Measurements from ENCODE around the gene ZFAND3.

The ZFAND3 gene

DNA sequence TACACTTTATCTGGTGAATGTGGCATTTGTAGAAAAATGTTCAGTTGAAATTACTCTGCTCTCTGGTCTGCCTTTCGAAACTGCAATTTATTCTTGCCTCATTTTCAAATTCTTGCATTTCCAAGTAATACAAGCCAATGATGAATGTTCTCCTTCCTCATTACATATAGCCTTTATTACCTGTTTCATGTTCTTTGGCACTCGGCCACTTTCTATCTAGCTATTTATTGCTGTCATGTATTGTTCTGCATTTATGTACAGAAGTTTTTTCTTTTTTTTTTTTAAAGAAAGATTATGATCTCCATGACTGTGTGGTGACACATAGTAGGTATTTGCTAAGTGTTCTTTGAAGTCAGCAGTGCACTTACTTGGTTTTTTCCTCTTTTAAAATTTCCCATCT lies 261.4 kb downstream of the ZFAND3 start:
- Histone ChIP-seq H3K36me3 (replicated peaks) (no peaks in the 10 kb centered on the region), H3K9me3 (no peaks in the 10 kb centered on the region), H3K27me3 (ENCODE audit: low read depth) (no peaks in the 10 kb centered on the region), H3K4me3 (no peak overlapping the region), H3K4me1 (peaks cover 8% of the 10 kb centered on the region; the same call in 1 of the 2 replicates)
- in situ Hi-C loops (cut with MboI; ENCODE audit: low sequenced_read_pairs) = no loop called here
- DNase-seq (ENCODE audit: low spot score in 2 of 2) = no peak

DNA sequence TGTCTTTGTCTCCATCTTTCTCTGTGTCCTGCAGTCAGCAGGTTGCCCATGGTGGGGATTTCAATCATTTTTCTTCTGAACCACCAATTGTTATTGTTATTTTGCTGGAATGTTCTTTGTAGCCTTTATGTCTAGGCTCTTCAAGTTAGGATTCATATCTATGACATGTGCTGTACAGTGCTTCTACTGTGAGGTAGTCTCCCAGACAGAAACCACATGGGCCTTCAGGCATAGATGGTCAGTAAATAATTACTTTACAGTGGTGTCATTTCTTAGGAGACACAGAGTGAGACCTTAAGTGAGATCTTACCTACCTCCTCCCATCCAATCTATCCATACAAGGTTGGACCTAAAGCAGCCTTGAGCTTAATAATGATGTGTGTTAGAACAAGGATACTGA lies 265.5 kb downstream of the ZFAND3 start:
- no peaks in the 10 kb centered on the region for H3K36me3 ChIP-seq (replicated peaks)
- DNase-seq (ENCODE audit: low spot score in 2 of 2) = no peak
- in situ Hi-C loops (cut with MboI; ENCODE audit: low sequenced_read_pairs) = no loop called here

DNA sequence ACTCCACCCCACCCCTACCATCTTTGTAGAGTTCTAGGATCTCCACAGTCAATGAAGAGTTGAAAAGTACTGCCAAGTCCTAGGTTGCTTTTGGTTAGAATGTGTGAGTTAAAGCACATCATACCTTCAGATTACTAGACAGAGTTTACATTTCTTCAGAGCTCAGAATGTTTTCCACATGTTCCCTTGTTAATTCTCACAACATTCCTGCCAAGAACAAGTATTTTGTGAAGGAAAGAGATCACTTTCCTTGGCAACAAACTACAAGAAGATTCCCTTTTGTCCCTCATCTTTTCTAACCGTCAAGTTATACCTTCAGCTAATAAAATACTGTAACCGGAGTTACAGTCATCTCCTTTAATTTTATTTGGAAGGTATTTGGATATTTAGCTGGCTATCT lies 266.8 kb downstream of the ZFAND3 start:
- in situ Hi-C loops (cut with MboI; ENCODE audit: low sequenced_read_pairs) = no loop called here
- H3K4me3 ChIP-seq = no peak overlapping the region
- no peaks in the 10 kb centered on the region for H3K27me3 ChIP-seq (ENCODE audit: low read depth)
- no peaks in the 10 kb centered on the region for H3K9me3 ChIP-seq
- H3K36me3 ChIP-seq (replicated peaks) = no peaks in the 10 kb centered on the region
- H3K4me1 ChIP-seq = peaks cover 15% of the 10 kb centered on the region
- DNase-seq (ENCODE audit: low spot score in 2 of 2) = no peak

More for the DNA sequence above, 265.5 kb downstream of the ZFAND3 start:
- peaks cover 15% of the 10 kb centered on the region for H3K4me1 ChIP-seq
- no peak overlapping the region for H3K4me3 ChIP-seq
- no peaks in the 10 kb centered on the region for H3K9me3 ChIP-seq
- no peaks in the 10 kb centered on the region for H3K27me3 ChIP-seq (ENCODE audit: low read depth)

DNA sequence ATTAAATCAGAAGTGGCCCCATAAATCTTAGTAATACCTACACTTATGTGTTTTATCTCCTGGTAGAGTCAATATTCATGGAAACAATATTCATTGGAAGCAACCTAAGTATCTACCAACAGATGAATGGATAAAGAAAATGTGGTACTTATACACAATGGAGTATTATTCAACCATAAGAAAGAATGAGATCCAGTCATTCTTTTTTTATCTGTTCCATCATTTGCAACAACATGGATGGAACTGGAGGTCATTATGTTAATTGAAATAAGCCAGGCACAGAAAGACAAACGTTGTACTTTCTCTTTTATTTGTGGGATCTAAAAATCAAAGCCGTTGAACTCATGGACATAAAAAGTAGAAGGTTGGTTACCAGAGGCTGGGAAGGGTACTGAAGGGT lies 268.5 kb downstream of the ZFAND3 start:
- peaks cover 15% of the 10 kb centered on the region for H3K4me1 ChIP-seq
- no peaks in the 10 kb centered on the region for H3K27me3 ChIP-seq (ENCODE audit: low read depth)
- peak in 1 of 2 experiments; percentile 44 for DNase-seq (ENCODE audit: low spot score in 2 of 2)
- in situ Hi-C loops (cut with MboI; ENCODE audit: low sequenced_read_pairs) = no loop called here
- H3K4me3 ChIP-seq = no peak overlapping the region
- H3K36me3 ChIP-seq (replicated peaks) = no peaks in the 10 kb centered on the region
- no peaks in the 10 kb centered on the region for H3K9me3 ChIP-seq

DNA sequence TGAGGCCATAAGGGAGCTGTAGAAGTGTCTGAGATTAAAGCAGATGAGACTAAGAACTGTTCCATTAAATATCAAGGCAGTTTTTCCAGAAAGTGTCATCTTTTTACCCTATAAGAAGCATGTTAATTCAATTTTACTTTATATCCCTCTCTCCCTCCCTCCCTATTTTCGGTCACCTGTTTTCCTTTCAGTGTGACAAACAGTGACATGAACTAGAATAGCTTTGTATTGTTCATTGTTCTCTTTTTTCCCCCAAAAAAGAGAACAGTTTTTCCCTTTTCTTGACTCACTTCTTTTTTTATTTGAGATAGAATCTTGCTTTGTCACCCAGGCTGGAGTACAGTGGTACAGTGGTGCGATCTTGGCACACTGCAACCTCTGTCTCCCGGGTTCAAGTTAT lies 269.3 kb downstream of the ZFAND3 start:
- H3K4me1 ChIP-seq = peaks cover 15% of the 10 kb centered on the region
- H3K9me3 ChIP-seq = no peaks in the 10 kb centered on the region
- in situ Hi-C loops (cut with MboI; ENCODE audit: low sequenced_read_pairs) = no loop called here
- no peak for DNase-seq (ENCODE audit: low spot score in 2 of 2)
- H3K27me3 ChIP-seq (ENCODE audit: low read depth) = no peaks in the 10 kb centered on the region
- no peak overlapping the region for H3K4me3 ChIP-seq
- no peaks in the 10 kb centered on the region for H3K36me3 ChIP-seq (replicated peaks)

DNA sequence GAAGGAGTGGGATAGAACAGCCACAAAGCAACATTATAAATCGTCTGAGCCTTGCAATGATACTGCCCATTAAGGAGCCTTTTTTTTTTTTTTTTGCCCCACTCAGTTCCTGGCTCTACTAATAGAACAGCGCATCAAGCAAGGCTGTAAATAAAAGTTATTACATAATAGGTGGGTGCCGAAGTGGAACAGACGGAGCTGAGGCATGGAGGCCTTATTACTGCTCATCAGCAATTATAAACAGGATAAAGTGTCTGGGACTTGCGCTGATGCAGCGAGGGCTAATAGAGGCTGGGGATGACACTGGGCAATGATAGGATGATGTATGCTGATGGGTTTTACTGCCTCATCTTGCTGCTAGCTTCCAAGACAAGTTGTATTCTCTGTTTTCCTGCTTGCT lies 272.1 kb downstream of the ZFAND3 start:
- Histone ChIP-seq H3K4me1 (peaks cover 15% of the 10 kb centered on the region), H3K36me3 (replicated peaks) (no peaks in the 10 kb centered on the region), H3K9me3 (no peaks in the 10 kb centered on the region), H3K27me3 (ENCODE audit: low read depth) (no peaks in the 10 kb centered on the region), H3K4me3 (no peak overlapping the region)
- DNase-seq (ENCODE audit: low spot score in 2 of 2) = no peak
- in situ Hi-C loops (cut with MboI; ENCODE audit: low sequenced_read_pairs) = no loop called here

DNA sequence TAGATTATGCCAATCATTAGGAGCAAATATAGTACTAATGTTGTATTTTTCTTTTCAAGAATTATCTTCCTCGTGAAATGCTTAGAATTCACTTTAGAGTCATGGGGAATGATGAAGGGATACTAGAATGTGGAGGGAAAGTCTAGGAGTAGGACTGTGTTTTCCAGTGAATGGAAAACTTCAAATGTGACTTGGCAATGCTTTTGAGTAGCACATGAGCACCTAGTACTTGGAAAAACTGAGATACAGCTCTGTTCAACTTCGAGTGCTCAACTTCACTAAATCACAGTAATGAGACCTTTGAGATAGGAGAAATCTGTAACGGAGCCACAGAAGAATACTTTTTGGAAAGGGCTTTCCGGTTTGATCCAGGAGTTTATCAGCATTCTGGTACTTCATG lies 272.9 kb downstream of the ZFAND3 start:
- Histone ChIP-seq H3K36me3 (replicated peaks) (no peaks in the 10 kb centered on the region), H3K9me3 (no peaks in the 10 kb centered on the region), H3K4me1 (peaks cover 13% of the 10 kb centered on the region), H3K4me3 (no peak overlapping the region), H3K27me3 (ENCODE audit: low read depth) (no peaks in the 10 kb centered on the region)
- no peak for DNase-seq (ENCODE audit: low spot score in 2 of 2)
- in situ Hi-C loops (cut with MboI; ENCODE audit: low sequenced_read_pairs) = no loop called here

DNA sequence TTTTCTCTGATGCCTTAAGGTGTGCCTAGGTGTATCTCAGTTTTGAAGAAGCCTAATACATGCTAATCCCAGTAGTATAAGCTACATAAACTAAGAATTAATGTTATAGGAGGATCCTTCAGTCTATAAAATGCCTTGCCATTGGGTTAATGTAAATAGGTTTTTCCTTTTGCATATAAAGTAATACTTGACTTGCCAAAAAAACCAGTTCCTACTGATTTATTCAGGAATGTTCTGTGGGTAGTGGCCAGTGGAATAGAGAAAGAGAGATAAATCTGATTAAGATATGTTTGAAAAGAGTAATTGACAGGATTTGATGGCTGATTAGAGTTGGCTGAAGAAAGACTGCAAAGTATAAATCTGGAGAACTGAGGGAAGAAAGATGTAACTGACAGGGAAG lies 273.4 kb downstream of the ZFAND3 start:
- Histone ChIP-seq H3K27me3 (ENCODE audit: low read depth) (no peaks in the 10 kb centered on the region), H3K9me3 (no peaks in the 10 kb centered on the region), H3K36me3 (replicated peaks) (no peaks in the 10 kb centered on the region), H3K4me1 (peaks cover 8% of the 10 kb centered on the region), H3K4me3 (no peak overlapping the region)
- DNase-seq (ENCODE audit: low spot score in 2 of 2) = no peak
- in situ Hi-C loops (cut with MboI; ENCODE audit: low sequenced_read_pairs) = no loop called here

DNA sequence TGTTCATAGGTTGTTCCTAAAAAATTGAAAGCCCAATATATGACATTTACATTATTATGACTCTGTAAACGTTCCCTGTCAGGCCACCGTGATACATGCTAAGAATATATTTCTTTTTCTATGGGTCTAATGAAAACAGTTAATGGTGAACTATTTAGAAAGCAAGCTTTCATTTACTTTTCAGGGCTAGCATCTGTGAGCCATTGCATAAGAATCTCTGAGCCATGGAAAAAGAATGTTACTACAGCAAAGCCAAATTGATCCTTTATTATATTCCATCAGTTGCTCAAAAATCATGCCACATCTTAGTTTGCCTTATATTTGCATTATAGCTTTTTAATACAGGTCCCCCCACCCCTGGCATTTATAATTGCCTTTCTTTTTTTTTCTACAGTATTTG lies 275.5 kb downstream of the ZFAND3 start:
- H3K27me3 ChIP-seq (ENCODE audit: low read depth) = no peaks in the 10 kb centered on the region
- in situ Hi-C loops (cut with MboI; ENCODE audit: low sequenced_read_pairs) = no loop called here
- H3K4me3 ChIP-seq = no peak overlapping the region
- no peaks in the 10 kb centered on the region for H3K4me1 ChIP-seq
- no peak for DNase-seq (ENCODE audit: low spot score in 2 of 2)
- H3K36me3 ChIP-seq (replicated peaks) = no peaks in the 10 kb centered on the region
- H3K9me3 ChIP-seq = no peaks in the 10 kb centered on the region

DNA sequence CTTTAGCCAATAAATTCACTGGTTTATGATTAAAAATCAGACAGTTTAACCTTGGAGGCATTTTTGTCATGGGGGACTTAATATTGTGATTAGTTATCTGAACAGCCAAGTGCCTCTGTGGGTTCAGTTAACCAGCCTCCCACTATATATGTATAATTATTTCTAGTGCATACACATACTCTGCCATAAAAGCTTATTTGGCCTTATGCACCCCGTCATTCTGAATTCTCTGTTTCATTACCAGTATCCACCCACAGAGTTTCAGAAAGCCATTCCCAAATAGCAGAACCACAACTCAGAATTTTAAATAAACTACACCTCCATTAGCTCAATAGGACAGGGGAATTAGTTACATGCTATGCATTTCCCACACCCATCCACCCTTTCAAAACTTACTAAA lies 279.7 kb downstream of the ZFAND3 start:
- Histone ChIP-seq H3K36me3 (replicated peaks) (no peaks in the 10 kb centered on the region), H3K27me3 (ENCODE audit: low read depth) (no peaks in the 10 kb centered on the region), H3K4me3 (no peak overlapping the region), H3K4me1 (no peaks in the 10 kb centered on the region), H3K9me3 (no peaks in the 10 kb centered on the region)
- DNase-seq (ENCODE audit: low spot score in 2 of 2) = no peak
- in situ Hi-C loops (cut with MboI; ENCODE audit: low sequenced_read_pairs) = no loop called here

DNA sequence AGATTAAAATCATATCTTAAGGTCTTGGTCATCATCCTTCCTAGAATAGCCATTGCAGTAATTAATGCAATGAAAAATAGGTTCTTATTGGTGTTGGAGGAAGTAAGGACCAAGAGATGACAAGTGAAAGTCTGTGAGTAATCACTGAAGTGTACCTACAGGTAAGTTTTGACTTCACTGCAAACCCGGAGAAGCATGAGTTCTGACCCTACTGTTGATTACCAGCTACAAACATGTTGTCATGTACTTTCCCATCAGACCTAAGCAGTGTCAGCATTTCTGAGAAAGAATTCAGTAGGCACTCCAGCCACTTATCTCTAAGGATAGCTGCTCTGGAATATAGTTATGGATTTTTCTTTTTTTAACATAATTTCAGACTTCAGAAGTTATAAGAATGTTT lies 280.9 kb downstream of the ZFAND3 start:
- no peak for DNase-seq (ENCODE audit: low spot score in 2 of 2)
- Histone ChIP-seq H3K9me3 (no peaks in the 10 kb centered on the region), H3K4me3 (no peak overlapping the region), H3K36me3 (replicated peaks) (no peaks in the 10 kb centered on the region), H3K4me1 (no peaks in the 10 kb centered on the region), H3K27me3 (ENCODE audit: low read depth) (no peaks in the 10 kb centered on the region)
- in situ Hi-C loops (cut with MboI; ENCODE audit: low sequenced_read_pairs) = no loop called here

DNA sequence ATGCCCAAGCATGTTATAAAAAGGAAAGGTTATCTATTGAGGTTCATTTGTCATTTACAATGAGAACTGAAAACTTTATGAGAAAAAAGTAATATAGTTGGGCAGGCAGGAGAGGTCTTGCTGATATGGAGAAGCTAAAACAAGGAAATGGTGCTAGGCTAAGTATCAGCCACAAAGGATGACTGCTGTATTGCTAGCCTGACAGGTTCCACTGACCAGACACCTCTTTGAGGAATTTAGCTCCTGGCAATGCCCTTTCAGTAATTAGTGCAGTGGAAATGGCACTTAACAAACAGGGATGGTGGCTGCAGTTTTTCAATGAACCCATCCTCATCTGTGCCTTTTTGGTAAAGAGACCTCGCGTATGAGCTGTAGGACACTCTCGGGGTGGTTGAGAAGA lies 284.4 kb downstream of the ZFAND3 start:
- H3K4me1 ChIP-seq = no peaks in the 10 kb centered on the region
- H3K9me3 ChIP-seq = no peaks in the 10 kb centered on the region
- no peaks in the 10 kb centered on the region for H3K36me3 ChIP-seq (replicated peaks)
- H3K4me3 ChIP-seq = no peak overlapping the region
- no peaks in the 10 kb centered on the region for H3K27me3 ChIP-seq (ENCODE audit: low read depth)
- no peak for DNase-seq (ENCODE audit: low spot score in 2 of 2)
- in situ Hi-C loops (cut with MboI; ENCODE audit: low sequenced_read_pairs) = no loop called here

DNA sequence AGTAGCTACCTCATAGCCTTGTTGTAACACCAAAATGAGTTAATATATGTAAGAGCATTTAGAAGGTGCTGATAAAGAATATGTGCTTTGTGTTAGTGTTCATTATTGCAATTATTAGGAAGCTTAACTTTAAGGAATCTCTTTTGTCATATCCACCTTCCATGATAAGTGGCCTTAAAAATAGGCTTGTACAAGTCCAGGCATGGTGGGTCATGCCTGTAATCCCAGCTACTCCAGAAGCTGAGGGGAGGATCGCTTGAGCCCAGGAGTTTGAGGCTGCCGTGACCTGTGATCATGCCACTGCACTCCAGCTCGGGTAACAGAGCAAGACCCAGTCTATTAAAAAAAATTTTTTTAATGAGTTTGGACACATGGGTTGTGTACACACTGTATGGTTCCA lies 285.5 kb downstream of the ZFAND3 start:
- H3K4me3 ChIP-seq = no peak overlapping the region
- no peak for DNase-seq (ENCODE audit: low spot score in 2 of 2)
- no peaks in the 10 kb centered on the region for H3K4me1 ChIP-seq
- H3K9me3 ChIP-seq = no peaks in the 10 kb centered on the region
- H3K36me3 ChIP-seq (replicated peaks) = no peaks in the 10 kb centered on the region
- H3K27me3 ChIP-seq (ENCODE audit: low read depth) = no peaks in the 10 kb centered on the region
- in situ Hi-C loops (cut with MboI; ENCODE audit: low sequenced_read_pairs) = no loop called here

DNA sequence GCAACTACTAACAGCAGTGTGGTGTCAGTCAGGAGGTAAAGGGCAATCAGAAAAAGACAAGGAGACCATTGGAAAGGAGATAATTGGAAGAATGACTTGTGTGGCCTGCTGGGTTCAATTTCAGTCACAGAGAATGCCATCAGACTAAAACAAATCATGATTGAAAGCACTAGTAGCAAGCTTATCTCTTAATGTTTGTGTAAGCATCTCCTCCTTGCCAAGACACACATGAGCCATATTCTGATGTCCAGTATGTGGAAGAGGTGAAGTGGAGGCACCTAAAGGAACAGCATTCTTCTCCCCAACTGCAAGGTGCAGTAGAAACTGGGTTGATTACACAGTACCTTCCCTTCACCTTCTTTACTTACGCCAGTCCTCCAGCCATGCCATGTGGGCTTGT lies 287.5 kb downstream of the ZFAND3 start:
- in situ Hi-C loops (cut with MboI; ENCODE audit: low sequenced_read_pairs) = no loop called here
- H3K4me1 ChIP-seq = no peaks in the 10 kb centered on the region
- no peak overlapping the region for H3K4me3 ChIP-seq
- DNase-seq (ENCODE audit: low spot score in 2 of 2) = no peak
- no peaks in the 10 kb centered on the region for H3K9me3 ChIP-seq
- H3K36me3 ChIP-seq (replicated peaks) = no peaks in the 10 kb centered on the region
- H3K27me3 ChIP-seq (ENCODE audit: low read depth) = no peaks in the 10 kb centered on the region

DNA sequence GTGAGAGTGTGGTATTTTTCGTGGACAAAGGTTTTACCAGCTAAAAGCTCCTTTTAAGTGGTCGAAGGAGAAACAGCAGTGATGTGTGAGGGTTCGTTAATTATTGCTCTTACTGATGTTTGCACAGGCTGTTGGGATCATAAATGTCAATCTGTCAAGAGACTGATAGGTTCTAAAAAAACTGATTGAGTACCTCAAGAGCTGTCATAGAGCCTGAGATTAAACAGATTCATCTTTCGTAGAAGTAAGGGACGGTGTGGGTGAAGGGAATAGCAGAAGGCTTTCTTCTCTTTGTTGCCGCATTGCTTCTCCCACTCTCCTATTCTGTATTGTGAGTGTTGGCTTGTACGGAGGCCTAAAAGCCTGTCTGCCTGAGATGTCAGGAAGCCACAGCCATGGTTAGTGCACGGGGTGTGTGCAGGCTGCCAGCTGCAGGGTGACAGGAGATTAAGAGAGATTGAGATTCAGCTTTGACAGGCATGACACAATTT lies 291.0 kb downstream of the ZFAND3 start:
- Histone ChIP-seq H3K9me3 (no peaks in the 10 kb centered on the region), H3K27me3 (ENCODE audit: low read depth) (no peaks in the 10 kb centered on the region), H3K4me1 (no peaks in the 10 kb centered on the region), H3K36me3 (replicated peaks) (no peaks in the 10 kb centered on the region), H3K4me3 (no peak overlapping the region)
- in situ Hi-C loops (cut with MboI; ENCODE audit: low sequenced_read_pairs) = no loop called here
- peak in 1 of 2 experiments; percentile 16 for DNase-seq (ENCODE audit: low spot score in 2 of 2)
